Fibroblast of skin of right quadriceps (primary cell): ENCODE results near the gene PLA2G4A.
A peak's percentile ranks its signal among the peaks of the same experiment; 100 is the strongest.

Experiments used
- DNase-seq: peaks from one replicate; pipeline ENCODE4 v3.0.0-alpha.2; 2013

PLA2G4A gene

GRCh38 chr1:186835448-186835847, 6.7 kb downstream of the PLA2G4A start:
- no peak for DNase-seq

- DNase-seq = no peak
Observed at GRCh38 chr1:186837806-186838205, 9.1 kb downstream of the PLA2G4A start.

GRCh38 chr1:186838380-186839040, 9.8 kb downstream of the PLA2G4A start:
- no peak for DNase-seq

DNA sequence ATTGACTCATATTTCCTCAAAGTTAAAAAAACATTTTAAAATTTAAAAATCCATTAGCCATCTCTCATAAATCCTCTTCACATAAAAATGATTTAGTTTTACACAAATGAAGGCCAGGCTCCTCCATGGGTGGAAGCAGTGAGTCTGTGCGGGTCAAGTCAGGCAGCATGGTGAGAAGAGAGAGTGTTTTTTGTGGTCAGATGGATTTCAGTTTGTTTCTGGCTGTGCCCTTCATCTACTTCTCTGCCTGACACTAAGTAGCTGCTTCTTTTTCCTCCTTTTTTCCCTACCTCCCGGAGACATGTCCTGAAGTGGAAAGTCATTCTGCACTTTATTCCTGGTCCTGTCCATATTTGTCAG, 10.3 kb downstream of the PLA2G4A start:
- peak; percentile 10 for DNase-seq

DNA sequence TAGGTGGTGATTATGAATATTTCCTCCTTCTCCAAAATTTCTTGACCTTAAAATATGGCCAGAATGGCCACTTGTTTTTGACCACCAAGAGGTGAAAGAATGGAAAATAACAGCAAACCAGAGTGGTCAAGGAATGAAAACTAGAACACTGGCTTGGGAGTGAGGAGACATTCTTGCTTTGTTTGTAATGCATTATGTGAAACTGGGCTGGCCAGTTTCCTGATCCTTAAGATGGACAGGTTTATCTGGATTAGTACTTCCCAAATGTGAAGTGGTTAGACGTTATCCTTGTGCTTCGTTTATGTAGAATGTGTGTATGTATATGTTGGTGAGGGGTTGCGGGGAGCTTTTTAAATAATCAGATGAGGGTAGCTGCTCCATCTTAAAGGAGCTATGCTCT, 12.8 kb downstream of the PLA2G4A start:
- no peak for DNase-seq

- DNase-seq = no peak
Observed at GRCh38 chr1:186842547-186842946, 13.8 kb downstream of the PLA2G4A start.

DNA sequence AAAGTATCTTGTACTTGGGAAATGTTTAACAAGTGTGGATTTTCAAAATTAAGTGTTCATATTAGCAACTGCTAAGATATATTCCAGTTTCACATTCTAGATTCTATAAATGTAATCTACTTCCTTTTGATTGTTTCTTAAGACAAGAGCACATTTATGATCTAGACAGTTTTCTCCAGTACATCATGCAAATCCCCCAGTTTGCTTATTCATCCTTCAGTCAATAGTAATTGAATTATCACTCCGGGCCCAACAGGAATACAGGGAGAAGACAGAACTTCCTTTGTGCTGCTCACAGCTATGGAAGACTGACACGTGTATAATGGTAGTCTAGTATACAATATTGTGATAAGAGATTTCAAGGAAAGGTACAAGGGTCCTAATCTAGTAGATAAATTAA, 14.5 kb downstream of the PLA2G4A start:
- DNase-seq = no peak

DNA sequence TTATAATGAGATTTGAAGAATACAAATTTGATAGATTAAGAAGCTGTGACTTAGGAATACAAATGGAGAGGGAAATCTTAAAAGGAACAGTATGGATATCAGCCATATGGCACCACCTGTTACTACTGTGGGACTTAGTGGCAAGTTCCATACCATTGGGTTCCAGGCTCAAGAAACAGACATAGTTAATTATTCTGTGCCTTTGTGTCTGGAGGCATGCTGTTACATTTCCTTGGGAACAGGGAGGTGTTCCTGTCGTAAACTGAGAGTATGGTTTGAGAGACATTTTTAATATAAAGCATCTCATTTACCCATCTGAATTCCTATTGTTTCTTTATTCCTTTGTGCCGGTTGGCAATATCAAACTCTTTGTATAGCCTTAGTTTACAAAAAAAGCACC, 15.2 kb downstream of the PLA2G4A start:
- no peak for DNase-seq

- peak; percentile 2 for DNase-seq
Observed at GRCh38 chr1:186845576-186846210, 16.9 kb downstream of the PLA2G4A start.

DNA sequence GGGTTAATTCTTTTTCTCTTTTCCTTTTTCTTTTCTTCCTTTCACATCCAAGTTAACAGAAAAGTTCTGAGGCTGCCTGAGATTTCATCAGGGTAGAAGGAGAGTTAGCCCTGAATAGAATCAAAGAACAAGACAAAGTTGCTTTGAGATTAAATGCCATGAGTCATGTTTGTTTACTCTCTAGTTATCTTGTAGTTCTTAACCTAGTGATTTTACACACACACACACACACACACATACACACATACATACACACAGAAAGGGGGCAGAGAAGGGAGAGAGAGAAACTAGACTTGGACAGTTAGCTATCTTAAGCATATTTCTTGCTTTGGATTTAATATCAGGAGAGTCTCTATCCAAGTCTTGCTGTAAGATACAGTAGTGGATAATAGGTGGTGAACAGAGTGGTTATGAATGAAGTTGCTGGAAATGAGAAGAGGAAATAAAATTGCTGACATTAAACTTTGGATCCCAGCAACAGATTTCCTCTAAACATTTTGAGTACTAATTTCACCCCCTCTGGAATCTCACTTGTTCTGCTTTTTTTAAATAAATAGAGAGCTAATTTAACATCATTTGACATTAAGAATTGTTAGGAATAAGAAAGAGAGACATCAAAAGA, 19.9 kb downstream of the PLA2G4A start:
- DNase-seq = no peak

- DNase-seq = no peak
Observed at GRCh38 chr1:186849271-186849671, 20.5 kb downstream of the PLA2G4A start.

GRCh38 chr1:186849826-186850225, 21.1 kb downstream of the PLA2G4A start:
- DNase-seq = no peak

GRCh38 chr1:186854102-186854501, 25.4 kb downstream of the PLA2G4A start:
- no peak for DNase-seq

- DNase-seq = no peak
Observed at GRCh38 chr1:186858923-186859322, 30.2 kb downstream of the PLA2G4A start.

DNA sequence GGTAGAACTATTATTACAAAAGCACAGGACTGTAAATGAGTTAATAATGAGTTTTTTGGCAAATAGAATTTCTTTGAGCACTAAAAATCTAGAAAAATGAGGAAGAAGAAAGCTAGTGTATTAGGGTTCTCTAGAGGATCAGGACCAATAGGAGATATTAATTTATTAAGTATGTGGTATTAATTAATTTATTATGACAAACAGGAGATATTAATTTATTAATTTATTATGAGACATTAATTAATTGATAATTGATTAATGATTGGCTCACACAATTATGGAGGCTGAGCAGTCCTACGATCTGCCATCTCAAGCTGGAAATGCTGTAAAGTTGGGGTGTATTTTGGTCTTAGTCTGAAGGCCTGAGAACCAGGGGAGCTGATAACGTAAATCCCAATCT, 31.2 kb downstream of the PLA2G4A start:
- DNase-seq = no peak

- peak; percentile 77 for DNase-seq
Observed at GRCh38 chr1:186864296-186864695, 35.5 kb downstream of the PLA2G4A start.

DNA sequence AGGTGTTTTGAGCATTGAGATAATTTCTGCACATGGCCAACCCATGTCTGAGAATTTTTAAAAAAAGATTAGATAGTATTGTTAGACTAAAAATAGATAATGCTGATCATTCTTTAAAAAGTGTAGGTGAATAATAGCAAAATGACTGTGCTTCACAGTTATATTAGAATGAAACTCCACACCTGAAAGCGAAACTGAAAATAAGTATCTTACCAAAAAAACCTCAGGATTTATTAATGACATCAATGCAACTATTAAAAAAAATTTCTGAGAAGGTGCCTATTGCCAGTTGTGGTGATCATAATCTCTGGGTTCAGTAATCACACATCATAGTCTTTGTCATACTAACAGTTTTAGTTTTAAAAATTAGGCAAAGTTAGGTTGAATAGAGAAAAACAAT, 36.5 kb downstream of the PLA2G4A start:
- no peak for DNase-seq

GRCh38 chr1:186865857-186866256, 37.1 kb downstream of the PLA2G4A start:
- DNase-seq = no peak

DNA sequence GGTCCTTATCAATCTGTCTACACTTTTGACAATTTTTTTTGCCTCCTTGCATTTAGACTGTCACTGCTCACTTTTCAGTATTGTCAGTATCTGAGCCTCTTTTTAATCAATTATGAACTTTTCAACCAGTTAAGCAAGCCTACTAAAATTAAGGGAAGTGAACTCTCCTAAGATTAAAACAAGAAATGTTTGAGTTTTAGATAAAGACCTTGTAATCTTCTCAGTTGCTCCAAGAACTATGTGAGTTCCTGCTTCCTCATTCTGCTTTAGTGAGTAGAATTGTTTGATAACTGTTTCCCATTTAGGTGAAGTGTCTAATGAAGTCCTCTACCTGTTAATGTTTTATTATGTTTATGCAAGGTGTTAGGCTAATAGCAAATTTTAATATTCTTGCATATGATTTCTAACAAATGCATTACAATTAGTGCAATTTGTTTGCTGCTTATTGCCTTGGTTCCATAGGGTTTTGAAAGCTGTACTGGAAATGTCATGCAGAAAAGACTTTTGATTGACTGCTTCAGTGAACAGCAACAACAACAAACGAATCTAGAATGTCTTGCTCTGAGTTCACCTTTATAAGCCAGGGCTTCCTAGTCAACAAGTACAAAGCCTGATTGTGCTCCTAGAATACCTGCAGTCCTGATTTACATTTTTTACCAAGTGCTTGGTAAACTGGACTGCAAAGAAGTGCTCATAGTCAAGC, 40.9 kb downstream of the PLA2G4A start:
- DNase-seq = no peak

DNA sequence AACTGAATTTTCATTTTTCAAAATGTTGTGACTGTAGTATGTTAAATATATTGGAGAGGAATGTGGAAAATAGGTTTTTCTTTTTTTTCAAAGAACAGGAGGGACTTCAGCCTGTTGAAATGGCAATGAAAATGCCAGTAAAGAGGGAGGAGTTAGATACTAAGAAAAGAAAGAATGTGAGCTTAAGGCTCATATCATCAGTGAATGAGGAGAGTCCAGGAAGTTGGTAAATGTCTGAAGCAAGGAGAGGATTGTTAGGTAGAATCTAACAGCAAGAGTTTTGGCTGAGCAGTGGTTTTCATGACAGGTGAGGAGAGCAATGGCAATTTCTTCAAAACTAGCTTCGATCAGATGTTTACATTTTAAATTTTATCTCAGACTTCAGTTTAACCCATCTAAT, 43.0 kb downstream of the PLA2G4A start:
- DNase-seq = no peak

GRCh38 chr1:186872291-186872690, 43.5 kb downstream of the PLA2G4A start:
- no peak for DNase-seq

- no peak for DNase-seq
Observed at GRCh38 chr1:186873687-186874086, 44.9 kb downstream of the PLA2G4A start.

DNA sequence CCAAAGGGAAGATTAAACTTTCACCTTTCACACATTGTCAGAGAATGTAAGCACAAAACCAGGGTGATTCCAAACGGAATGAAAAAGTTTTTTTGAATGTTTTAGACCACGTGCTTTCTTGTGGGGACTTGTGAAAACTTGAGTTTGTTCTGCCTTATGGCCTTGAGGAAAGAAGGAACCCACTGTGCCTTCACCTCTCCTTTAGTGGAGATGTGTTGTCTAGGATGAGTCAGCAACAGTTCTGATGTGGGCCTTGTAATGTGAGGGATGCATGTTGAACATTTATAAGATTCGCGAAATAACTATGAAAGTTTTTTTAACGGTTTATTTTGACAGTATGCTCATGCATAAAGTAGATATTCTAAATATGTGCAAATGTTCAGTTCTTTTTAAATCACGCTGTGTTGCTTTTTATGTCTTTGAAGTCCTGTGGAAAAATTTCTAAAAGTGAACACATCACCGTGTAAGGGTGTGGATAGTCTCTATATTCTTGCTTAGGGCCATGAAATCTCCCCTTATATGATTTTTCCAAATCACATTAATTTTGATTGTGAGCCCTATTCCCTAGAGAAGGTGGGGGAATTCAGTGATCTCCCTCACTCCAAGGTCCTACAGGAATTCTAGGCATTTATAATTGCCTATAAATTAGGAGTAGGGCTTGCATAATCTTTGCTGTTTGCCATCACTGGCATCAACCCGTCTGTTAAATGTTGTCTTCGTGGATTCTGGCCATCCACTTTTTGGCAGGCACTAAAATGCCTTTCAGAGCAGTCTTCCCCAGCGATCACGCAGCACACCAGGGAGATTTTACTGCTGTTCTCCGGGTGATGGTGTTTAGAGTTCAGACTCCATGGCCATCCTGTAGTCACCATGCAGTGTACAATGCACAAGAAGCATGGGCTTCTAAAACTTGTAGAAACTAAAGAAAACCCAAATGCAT, 47.4 kb downstream of the PLA2G4A start:
- DNase-seq = no peak
